RWPE2 (cell line): Measurements from ENCODE around the gene CCL4L2.
"Not testable (repeated sequence)": the region's sequence is repeated elsewhere in the genome, so short reads cannot be mapped to it uniquely, and the experiment has no call there.

ENCODE experiments used
- ATAC-seq: fragments of 200-7000 bp; cut with Tn5 transposase; 3 replicates; pipeline ENCODE4 v1.9.1; 2021; ENCODE audit warnings: low read depth
- DNase-seq: peaks from one replicate; pipeline ENCODE4 v3.0.0-alpha.2; 2020; ENCODE audit warnings: low spot score
- H3K27ac ChIP-seq: fragments of 450-650 bp; 2 replicates; pipeline ENCODE4 v1.5.1; 2017; ENCODE audit warnings: mild to moderate bottlenecking; ENCODE audit not compliant: poor library complexity, severe bottlenecking
- H3K27me3 ChIP-seq: fragments of 250-450 bp; sonication (Bioruptor Pico); 2 replicates; pipeline ENCODE4 v1.5.1; 2021; ENCODE audit warnings: mild to moderate bottlenecking, moderate library complexity; ENCODE audit not compliant: insufficient read depth, poor library complexity, severe bottlenecking
- H3K36me3 ChIP-seq: fragments of 250-450 bp; sonication (Bioruptor Pico); 2 replicates; pipeline ENCODE4 v1.5.1; 2020; ENCODE audit warnings: low read depth, mild to moderate bottlenecking, moderate library complexity
- H3K4me1 ChIP-seq: fragments of 250-450 bp; sonication (Bioruptor Pico); 2 replicates; pipeline ENCODE4 v1.5.1; 2021; ENCODE audit warnings: mild to moderate bottlenecking, moderate library complexity; ENCODE audit not compliant: insufficient read depth, poor library complexity, severe bottlenecking
- H3K4me3 ChIP-seq: fragments of 250-450 bp; sonication (Bioruptor Pico); 2 replicates; pipeline ENCODE4 v1.5.1; 2021; ENCODE audit warnings: mild to moderate bottlenecking, moderate library complexity; ENCODE audit not compliant: severe bottlenecking
- H3K9me3 ChIP-seq: fragments of 250-450 bp; sonication (Bioruptor Pico); 2 replicates; pipeline ENCODE4 v1.5.1; 2021; ENCODE audit warnings: mild to moderate bottlenecking, moderate library complexity; ENCODE audit not compliant: severe bottlenecking
- TF ChIP-seq, protein P1 (sequence below): fragments of 450-650 bp; IDR thresholded peaks from one replicate; pipeline ENCODE4 v1.5.1; 2017; ENCODE audit warnings: mild to moderate bottlenecking, moderate library complexity; ENCODE audit not compliant: poor library complexity, severe bottlenecking

Gene CCL4L2

DNA sequence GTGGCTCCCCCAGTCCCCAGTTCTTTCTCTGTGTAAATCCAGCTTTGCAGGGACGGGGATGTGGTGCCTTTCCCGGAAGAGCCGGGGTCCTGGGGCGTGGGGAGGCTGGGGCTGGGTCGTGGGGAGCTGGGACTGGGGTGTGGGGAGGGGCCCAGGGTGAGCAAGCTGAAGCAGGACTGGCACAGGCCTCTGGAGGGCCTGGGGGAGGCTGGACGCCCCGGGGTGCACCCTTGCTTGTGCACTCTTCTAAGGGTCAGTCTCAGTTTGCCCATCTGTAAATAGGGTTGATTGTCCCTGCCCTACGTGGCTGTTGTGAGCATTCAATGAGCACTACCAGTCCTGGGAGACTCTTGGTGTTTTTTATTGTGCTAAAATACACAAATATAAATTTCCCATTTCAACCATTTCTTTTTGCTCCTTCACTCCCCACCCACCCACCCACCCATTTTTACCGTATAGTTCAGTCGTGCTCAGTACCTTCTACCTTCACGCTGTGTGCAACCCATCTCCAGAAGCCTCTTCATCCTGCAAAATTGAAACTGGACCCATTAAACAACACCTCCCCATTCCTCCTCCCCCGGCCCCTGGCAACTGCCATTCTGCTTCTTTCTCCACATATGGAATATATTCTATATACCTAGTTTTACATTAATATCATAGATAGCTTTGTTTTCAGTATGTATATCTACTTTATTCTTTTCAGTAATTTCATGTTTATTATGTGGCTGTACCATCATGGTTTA lies 26.7 kb upstream of the CCL4L2 start:
- no peak for DNase-seq
- no peak for ATAC-seq
- Histone ChIP-seq H3K27me3 (peaks cover 31% of the 10 kb centered on the region), H3K9me3 (no peaks in the 10 kb centered on the region), H3K27ac (no peak overlapping the region), H3K36me3 (no peaks in the 10 kb centered on the region), H3K4me1 (no peaks in the 10 kb centered on the region), H3K4me3 (no peak overlapping the region)
- TF ChIP-seq, protein P1, sequence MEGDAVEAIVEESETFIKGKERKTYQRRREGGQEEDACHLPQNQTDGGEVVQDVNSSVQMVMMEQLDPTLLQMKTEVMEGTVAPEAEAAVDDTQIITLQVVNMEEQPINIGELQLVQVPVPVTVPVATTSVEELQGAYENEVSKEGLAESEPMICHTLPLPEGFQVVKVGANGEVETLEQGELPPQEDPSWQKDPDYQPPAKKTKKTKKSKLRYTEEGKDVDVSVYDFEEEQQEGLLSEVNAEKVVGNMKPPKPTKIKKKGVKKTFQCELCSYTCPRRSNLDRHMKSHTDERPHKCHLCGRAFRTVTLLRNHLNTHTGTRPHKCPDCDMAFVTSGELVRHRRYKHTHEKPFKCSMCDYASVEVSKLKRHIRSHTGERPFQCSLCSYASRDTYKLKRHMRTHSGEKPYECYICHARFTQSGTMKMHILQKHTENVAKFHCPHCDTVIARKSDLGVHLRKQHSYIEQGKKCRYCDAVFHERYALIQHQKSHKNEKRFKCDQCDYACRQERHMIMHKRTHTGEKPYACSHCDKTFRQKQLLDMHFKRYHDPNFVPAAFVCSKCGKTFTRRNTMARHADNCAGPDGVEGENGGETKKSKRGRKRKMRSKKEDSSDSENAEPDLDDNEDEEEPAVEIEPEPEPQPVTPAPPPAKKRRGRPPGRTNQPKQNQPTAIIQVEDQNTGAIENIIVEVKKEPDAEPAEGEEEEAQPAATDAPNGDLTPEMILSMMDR = no peak

GRCh38 chr17:36185416-36185815 lies 25.4 kb upstream of the CCL4L2 start:
- Histone ChIP-seq H3K4me3 (no peak overlapping the region), H3K36me3 (no peaks in the 10 kb centered on the region), H3K9me3 (no peaks in the 10 kb centered on the region), H3K27ac (no peak overlapping the region), H3K4me1 (no peaks in the 10 kb centered on the region), H3K27me3 (peaks cover 31% of the 10 kb centered on the region)
- DNase-seq = no peak
- ATAC-seq = no peak
- TF ChIP-seq, protein P1 = no peak

GRCh38 chr17:36186810-36187763 lies 23.8 kb upstream of the CCL4L2 start:
- not testable (repeated sequence) for H3K27ac ChIP-seq, ATAC-seq, H3K36me3 ChIP-seq, H3K4me1 ChIP-seq, H3K9me3 ChIP-seq, DNase-seq, H3K4me3 ChIP-seq
- peaks cover 31% of the 10 kb centered on the region for H3K27me3 ChIP-seq

- not testable (repeated sequence) for ATAC-seq, H3K4me3 ChIP-seq, H3K9me3 ChIP-seq, H3K36me3 ChIP-seq, DNase-seq, H3K4me1 ChIP-seq, H3K27ac ChIP-seq
- peaks cover 23% of the 10 kb centered on the region for H3K27me3 ChIP-seq
Measured at GRCh38 chr17:36187943-36188665, 22.8 kb upstream of the CCL4L2 start.

DNA sequence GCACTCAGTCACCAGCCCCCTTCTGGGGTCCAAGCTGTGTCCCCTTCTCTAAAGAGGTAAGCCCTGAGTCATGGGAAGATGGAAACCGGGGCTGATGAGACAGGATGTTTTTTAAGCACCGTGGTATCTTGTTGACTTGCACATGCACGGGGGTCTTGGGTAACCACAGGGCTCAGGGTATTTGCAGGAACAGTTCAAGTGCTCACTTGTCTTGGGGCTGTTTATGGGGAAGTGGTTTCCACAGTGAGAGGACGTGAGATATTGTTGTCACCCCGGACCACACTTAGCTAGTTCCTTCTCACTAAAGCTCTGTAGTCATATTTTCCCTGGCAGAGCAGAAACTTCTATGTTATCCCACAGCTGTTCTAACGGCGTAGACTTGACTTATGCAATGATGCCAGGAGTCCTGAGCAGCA lies 22.0 kb upstream of the CCL4L2 start:
- no peak for ATAC-seq
- H3K4me3 ChIP-seq = no peak overlapping the region
- H3K27ac ChIP-seq = no peak overlapping the region
- H3K9me3 ChIP-seq = no peaks in the 10 kb centered on the region
- no peaks in the 10 kb centered on the region for H3K36me3 ChIP-seq
- TF ChIP-seq, protein P1 = no peak
- DNase-seq = no peak
- peaks cover 18% of the 10 kb centered on the region for H3K27me3 ChIP-seq
- peaks cover 4% of the 10 kb centered on the region for H3K4me1 ChIP-seq

DNA sequence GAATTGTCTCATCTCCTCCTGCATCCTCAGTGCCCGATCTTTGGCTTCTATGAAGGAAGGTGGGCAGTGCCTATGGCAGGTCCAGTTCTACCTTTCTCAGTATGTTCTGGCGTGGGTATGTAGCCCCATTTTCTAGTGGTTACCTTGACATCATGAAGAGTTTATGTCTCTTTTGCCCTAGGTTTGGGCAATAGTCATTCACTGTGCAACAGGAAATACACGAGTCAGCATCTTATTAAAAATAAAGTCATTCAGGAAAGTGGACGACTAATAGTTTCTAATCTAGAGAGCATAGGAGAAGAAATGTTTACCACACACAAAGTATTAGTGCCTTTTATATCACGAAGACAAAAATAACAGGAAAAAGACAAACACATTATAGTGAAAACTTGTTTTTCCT lies 20.9 kb upstream of the CCL4L2 start:
- H3K9me3 ChIP-seq, H3K27ac ChIP-seq, H3K4me3 ChIP-seq, DNase-seq, ATAC-seq, H3K4me1 ChIP-seq, H3K36me3 ChIP-seq: not testable (repeated sequence)
- peaks cover 12% of the 10 kb centered on the region for H3K27me3 ChIP-seq

- H3K4me3 ChIP-seq, H3K27me3 ChIP-seq, ATAC-seq, H3K36me3 ChIP-seq, H3K9me3 ChIP-seq, H3K27ac ChIP-seq, H3K4me1 ChIP-seq, DNase-seq: not testable (repeated sequence)
Measured at GRCh38 chr17:36190549-36191330, 20.1 kb upstream of the CCL4L2 start.
